Smooth muscle cell (in vitro differentiated cells): Measurements from ENCODE around the gene SLC30A5. TPM values are rescaled to one million over a fixed set of nuclear protein-coding genes. Genes with fewer than 3 reads are reported as not detected.

Experiments
- DNase-seq: peaks from one replicate; lab custom pipeline; 2025; ENCODE audit not compliant: unreplicated experiment; lab: John Stamatoyannopoulos, UW
- H2AFZ ChIP-seq: fragments of 200-600 bp; sonication (generic); 2 replicates; pipeline ENCODE4 v1.6.0; 2016; ENCODE audit warnings: antibody characterized with exemption, low read depth, mild to moderate bottlenecking
- H3F3A ChIP-seq: fragments of 200-600 bp; sonication (generic); 2 replicates; pipeline ENCODE4 v1.6.0; 2017; ENCODE audit warnings: antibody characterized with exemption, low read depth
- H3K27ac ChIP-seq: fragments of 200-600 bp; sonication (generic); 2 replicates; pipeline ENCODE4 v1.5.1; 2016; ENCODE audit warnings: low read depth, mild to moderate bottlenecking
- H3K27me3 ChIP-seq: fragments of 200-600 bp; sonication (generic); 2 replicates; pipeline ENCODE4 v1.6.1; 2016; ENCODE audit warnings: low read depth, mild to moderate bottlenecking
- H3K36me3 ChIP-seq: fragments of 200-600 bp; sonication (generic); 2 replicates; pipeline ENCODE4 v1.5.1; 2016; ENCODE audit warnings: low read depth
- H3K4me1 ChIP-seq: fragments of 200-600 bp; sonication (generic); 2 replicates; pipeline ENCODE4 v1.5.1; 2016; ENCODE audit warnings: low read depth
- H3K4me2 ChIP-seq: fragments of 200-600 bp; sonication (generic); 2 replicates; pipeline ENCODE4 v1.6.0; 2016; ENCODE audit warnings: mild to moderate bottlenecking
- H3K4me3 ChIP-seq: fragments of 200-600 bp; sonication (generic); 2 replicates; pipeline ENCODE4 v1.5.1; 2016; ENCODE audit warnings: mild to moderate bottlenecking
- H3K79me2 ChIP-seq: fragments of 200-600 bp; sonication (generic); 2 replicates; pipeline ENCODE4 v1.6.0; 2016; ENCODE audit warnings: low read depth, mild to moderate bottlenecking
- H3K9ac ChIP-seq: fragments of 200-600 bp; sonication (generic); 2 replicates; pipeline ENCODE4 v1.6.0; 2016; ENCODE audit warnings: low read depth
- H3K9me3 ChIP-seq: fragments of 200-600 bp; sonication (generic); replicated peaks from 2 replicates; pipeline ENCODE4 v1.5.1; 2016; ENCODE audit warnings: low read depth
- H4K20me1 ChIP-seq: fragments of 200-600 bp; sonication (generic); 2 replicates; pipeline ENCODE4 v1.6.0; 2016; ENCODE audit warnings: low read depth
- CTCF ChIP-seq: fragments of 200-600 bp; sonication (generic); IDR thresholded peaks from 2 replicates; pipeline ENCODE4 v1.5.1; 2017; ENCODE audit warnings: borderline replicate concordance, mild to moderate bottlenecking, antibody characterized with exemption; ENCODE audit not compliant: insufficient read depth, poor library complexity, severe bottlenecking
- WGBS: methylation state at CpG from one replicate; pipeline ENCODE4 v1.1.7; 2016; ENCODE audit warnings: low lambda C conversion rate; 5-methylcytosine and 5-hydroxymethylcytosine counted together
- polyA plus RNA-seq: library from polyadenylated mRNA; unstranded; fragments of >200 nt; fragmentation: Nextera tagmentation; extraction: Ambion mirVana; gene quantifications from 2 replicates; pipeline ENCODE4 v1.2.1, GENCODE V29; 2016
- total RNA-seq: library from RNA; depleted of rRNA; stranded (reverse); fragments of >200 nt; gene quantifications from 2 replicates; pipeline ENCODE4 v1.2.3, GENCODE V29; 2014

Gene SLC30A5
- total and polyA plus RNA-seq, 2 experiments from 2014 or later: 54.5 to 79.5 TPM

- Histone ChIP-seq H3K4me3 (peak within 1 kb of the TSS; percentile 66), H4K20me1 (no peaks in the 10 kb centered on the region), H3K4me2 (peak within 1 kb of the TSS; percentile 85), H3K27ac (peak within 1 kb of the TSS; percentile 39), H3K9ac (peak within 1 kb of the TSS; percentile 66), H3K9me3 (no peaks in the 10 kb centered on the region), H3K27me3 (no peaks in the 10 kb centered on the region), H3K4me1 (peaks cover 15% of the 10 kb centered on the region), H3F3A (peaks cover 11% of the 10 kb centered on the region), H2AFZ (peak within 1 kb of the TSS; percentile 82), H3K79me2 (peaks cover 36% of the 10 kb centered on the region), H3K36me3 (no peaks in the 10 kb centered on the region)
- no peak for TF ChIP-seq CTCF
- DNase-seq: peak; percentile 89
- 2% methylated on average over 50 of the region's 50 CpGs for WGBS
These were observed 73.1 kb downstream of the SLC30A5 start, which contains the start of gene CCNB1 for GRCh38 chr5:69166686-69167492. TSS of gene CCNB1 (plus strand) at chr5:69167150. CDS start at chr5:69167263, 113 bp downstream.

GRCh38 chr5:69167493-69167855 is 73.7 kb downstream of the SLC30A5 start:
- peak overlapping the region; percentile 66 for H3K9ac ChIP-seq
- no peaks in the 10 kb centered on the region for H3K9me3 ChIP-seq
- no peaks in the 10 kb centered on the region for H4K20me1 ChIP-seq
- no peak for TF ChIP-seq CTCF
- H3K36me3 ChIP-seq: no peaks in the 10 kb centered on the region
- under 1% methylated on average over 11 of the region's 11 CpGs for WGBS
- H3K4me3 ChIP-seq: peak overlapping the region; percentile 66
- H3K4me1 ChIP-seq: peaks cover 15% of the 10 kb centered on the region
- peak overlapping the region; percentile 52 for H2AFZ ChIP-seq
- H3K27me3 ChIP-seq: no peaks in the 10 kb centered on the region
- peaks cover 36% of the 10 kb centered on the region for H3K79me2 ChIP-seq
- DNase-seq: no peak
- H3F3A ChIP-seq: peaks cover 11% of the 10 kb centered on the region
- peak overlapping the region; percentile 85 for H3K4me2 ChIP-seq
- H3K27ac ChIP-seq: peak overlapping the region; percentile 39

- peak overlapping the region; percentile 85 for H3K4me2 ChIP-seq
- WGBS: 27% methylated on average over 8 of the region's 8 CpGs
- no peaks in the 10 kb centered on the region for H3K9me3 ChIP-seq
- H2AFZ ChIP-seq: peak overlapping the region; percentile 52
- H3K27me3 ChIP-seq: no peaks in the 10 kb centered on the region
- no peak for TF ChIP-seq CTCF
- peaks cover 36% of the 10 kb centered on the region for H3K79me2 ChIP-seq
- no peak for DNase-seq
- H4K20me1 ChIP-seq: no peaks in the 10 kb centered on the region
- H3K4me1 ChIP-seq: peaks cover 15% of the 10 kb centered on the region
- H3K36me3 ChIP-seq: no peaks in the 10 kb centered on the region
- peak overlapping the region; percentile 39 for H3K27ac ChIP-seq
- H3K9ac ChIP-seq: peak overlapping the region; percentile 66
- peak overlapping the region; percentile 66 for H3K4me3 ChIP-seq
- peaks cover 11% of the 10 kb centered on the region for H3F3A ChIP-seq
These were observed 74.1 kb downstream of the SLC30A5 start for GRCh38 chr5:69167929-69168328.
